MM.1S (cell line): Measurements from ENCODE around the gene CMBL.

ENCODE experiments used
- CTCF ChIP-seq: fragments of 300-600 bp; sonication (generic); IDR thresholded peaks from 2 replicates; pipeline ENCODE4 v1.5.1; 2016; ENCODE audit warnings: antibody characterized with exemption, low read length, mixed read lengths
- EZH2 ChIP-seq: fragments of 300-600 bp; sonication (generic); optimal IDR thresholded peaks from 2 replicates; pipeline ENCODE3; 2017; ENCODE audit warnings: low read depth, mild to moderate bottlenecking, antibody characterized with exemption, low read length, mixed read lengths
- EZH2phosphoT487 ChIP-seq: fragments of 300-600 bp; sonication (generic); IDR thresholded peaks from 2 replicates; pipeline ENCODE4 v1.6.1; 2018; ENCODE audit warnings: antibody characterized with exemption, low read length

- TF ChIP-seq CTCF: no peak
- no peak for TF ChIP-seq EZH2
- TF ChIP-seq EZH2phosphoT487: no peak
Measured at GRCh38 chr5:10233505-10233904, 74.2 kb downstream of the CMBL start.
